ENCODE measurements around the gene TPM1.
"Not testable (repeated sequence)": the region's sequence is repeated elsewhere in the genome, so short reads cannot be mapped to it uniquely, and the experiment has no call there.

TPM1 gene

DNA sequence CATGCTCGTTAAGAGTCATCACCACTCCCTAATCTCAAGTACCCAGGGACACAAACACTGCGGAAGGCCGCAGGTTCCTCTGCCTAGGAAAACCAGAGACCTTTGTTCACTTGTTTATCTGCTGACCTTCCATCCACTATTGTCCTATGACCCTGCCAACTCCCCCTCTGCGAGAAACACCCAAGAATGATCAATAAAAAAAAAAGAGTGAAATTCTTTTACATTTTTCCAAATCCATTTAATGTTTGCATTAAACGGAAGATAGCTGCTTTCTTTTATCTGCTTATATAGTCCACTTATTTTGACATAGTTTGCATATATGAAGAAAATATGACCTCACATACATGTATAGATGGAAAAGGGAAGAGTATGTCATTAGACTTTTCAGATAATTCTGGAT, 57.0 kb downstream of the TPM1 start:
- not testable (repeated sequence) for DNase-seq

DNA sequence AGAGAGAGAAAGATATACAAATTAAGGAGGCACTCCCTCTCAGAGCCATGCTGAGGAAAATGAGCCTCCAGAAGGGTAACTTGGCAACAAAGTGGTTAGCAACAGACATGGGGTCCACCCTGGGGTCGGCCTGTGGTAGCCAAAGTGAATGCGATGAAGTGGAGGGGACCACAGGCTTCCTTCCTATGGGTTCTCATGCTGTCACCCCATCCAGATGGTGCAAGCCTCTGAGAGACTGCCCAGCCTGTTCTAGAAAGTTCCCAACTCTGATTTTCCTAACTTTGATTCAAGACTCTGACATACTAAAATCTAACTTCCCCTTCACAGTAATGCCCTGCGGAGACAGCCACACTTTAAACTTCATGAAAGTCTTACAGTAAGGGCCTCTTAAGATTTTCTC, 60.9 kb downstream of the TPM1 start:
- DNase-seq = no peak

DNA sequence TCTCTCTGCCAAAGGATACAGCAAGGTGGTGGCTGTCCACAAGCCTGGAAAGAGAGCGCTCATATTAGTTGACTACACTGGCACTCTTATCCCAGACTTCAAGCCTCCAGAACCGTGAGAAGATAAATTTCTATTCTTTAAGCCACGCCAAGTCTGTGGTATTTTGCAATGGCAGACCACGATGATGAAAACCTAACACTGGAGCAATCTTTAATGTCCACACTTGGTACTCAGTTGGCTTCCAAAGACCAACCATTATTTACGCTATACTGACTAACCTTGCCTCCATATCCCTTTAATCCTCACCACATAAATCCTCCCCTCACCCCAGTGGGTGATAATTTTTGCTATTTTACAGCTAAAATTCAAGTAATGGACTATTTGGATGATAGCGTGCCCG, 62.2 kb downstream of the TPM1 start:
- no peak for DNase-seq

DNA sequence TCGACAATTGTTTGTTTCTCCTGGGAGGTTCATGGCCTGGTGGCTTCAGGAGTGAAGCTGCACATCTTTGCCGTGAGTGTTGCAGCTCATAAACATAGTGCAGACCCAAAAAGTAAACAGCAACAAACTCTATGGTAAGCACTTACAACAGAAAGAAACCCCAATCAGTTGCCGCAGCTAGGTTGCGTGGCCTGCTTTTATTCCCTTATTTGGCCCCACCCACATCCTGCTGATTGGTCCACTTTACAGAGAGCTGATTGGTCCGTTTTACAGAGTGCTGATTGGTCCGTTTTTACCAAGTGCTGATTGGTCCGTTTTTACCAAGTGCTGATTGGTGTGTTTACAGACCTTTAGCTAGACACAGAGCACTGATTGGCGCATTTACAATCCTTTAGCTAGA, 62.8 kb downstream of the TPM1 start:
- DNase-seq = not testable (repeated sequence)

DNA sequence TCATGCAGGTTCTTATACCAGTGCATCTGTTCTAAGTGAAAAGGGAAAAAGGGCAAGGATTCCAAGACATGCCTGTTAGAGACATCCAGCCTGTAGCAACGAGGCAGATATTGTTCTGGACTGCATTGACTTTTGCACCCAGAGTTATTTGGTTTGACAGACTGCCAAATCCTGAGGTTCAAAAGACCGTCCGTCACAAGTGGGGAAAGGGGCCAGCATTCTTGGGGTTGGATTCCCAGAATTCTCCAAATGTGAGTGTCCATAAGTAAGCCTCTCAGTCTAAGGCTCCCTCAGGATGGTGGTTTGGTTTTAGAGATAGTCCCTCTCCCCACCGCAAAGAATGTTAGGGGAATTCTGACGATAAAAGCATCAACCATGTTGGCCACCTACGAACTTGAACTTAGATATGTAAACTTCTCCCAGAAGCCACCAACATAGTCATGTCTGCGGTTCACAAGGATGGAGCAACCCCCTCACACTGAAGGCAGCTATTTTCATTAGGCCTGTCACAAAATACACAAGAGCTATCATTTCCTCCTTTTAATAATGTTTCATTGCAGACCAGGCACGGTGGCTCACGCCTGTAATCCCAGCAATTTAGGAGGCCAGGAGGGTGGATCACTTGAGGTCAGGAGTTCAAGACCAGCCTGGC, 65.5 kb downstream of the TPM1 start:
- no peak for DNase-seq

DNA sequence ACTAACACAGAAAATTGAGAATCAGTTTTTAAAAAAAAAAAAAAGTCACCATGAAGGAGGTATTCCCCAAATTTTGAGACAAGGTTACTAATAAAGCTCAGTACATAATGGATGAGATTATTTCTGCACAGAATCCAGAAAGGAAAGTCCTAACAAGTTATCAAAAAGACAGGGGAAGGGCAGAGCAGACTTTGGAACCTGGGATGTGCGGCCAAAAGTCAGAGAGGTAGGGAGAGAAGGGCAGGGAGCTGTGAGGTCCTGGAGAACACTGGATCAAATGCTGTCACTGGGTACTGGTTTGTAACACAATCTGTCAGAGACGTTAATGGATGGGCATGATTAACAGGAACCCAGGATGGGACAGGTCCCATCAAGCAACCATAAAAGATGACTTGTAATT, 67.0 kb downstream of the TPM1 start:
- no peak for DNase-seq

DNA sequence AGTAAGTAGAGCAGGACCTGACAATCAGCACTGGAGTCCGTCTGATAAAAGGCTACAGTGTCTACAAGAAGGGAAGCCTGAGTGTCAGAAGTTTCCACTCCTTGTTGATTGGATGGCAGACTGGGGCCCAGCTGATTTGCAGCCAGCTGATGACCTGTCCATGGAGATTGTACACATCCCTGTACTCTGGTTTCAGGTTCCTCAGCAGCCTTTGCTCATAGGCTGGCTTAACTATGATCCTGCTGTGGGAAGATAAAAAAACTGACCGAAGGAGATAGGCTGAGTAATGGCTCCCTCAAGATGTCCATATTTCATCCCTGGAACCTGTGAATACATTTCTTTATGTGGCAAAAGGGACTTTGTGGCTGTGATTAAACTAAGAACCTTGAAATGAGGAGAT, 67.4 kb downstream of the TPM1 start:
- DNase-seq = no peak

DNA sequence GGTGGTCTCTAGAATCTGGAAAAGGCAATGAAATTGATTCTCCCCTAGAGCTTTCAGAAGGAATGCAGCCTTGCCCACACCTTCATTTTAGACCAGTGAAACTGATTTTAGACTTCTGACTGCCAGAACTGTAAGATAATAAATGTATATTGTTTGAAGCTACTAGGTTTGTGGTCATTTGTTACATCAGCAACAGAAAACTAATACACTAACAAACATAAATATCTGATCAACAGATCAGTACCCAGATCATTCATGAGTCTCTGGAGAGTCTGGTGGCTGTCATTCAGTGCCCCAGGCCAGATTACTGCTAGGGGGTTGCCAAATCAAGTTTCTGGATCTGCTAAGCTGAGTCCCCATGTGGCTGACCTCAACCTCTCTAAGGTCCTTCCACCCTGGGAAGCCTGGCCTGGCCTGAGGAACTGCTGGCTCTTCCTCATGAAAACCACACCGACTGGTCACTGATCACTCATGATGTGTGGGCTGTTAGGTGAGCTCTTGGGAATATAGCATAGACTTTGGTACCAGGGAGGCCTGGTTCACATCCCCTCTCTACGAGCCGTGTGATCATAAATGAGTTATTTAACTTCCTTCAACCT, 68.0 kb downstream of the TPM1 start:
- DNase-seq = no peak

DNA sequence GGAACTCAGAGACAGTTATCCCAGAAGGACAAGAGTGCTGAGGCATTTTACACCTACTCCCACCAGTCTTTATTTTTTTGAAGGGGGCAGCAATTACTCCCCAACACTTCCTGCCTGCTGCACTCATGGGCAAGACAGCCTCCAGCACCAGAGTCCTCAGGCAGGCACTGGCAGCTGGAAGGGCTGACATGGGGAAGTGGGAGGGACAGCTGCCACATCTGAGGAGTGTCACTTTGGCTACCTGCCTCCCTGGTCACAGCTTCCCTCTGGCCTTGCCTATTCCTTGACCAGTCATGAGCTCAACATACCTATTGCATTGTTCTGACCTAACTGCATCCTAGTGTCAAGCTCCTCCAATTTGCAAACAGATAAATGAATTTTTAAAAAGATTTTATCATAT, 68.9 kb downstream of the TPM1 start:
- no peak for DNase-seq

DNA sequence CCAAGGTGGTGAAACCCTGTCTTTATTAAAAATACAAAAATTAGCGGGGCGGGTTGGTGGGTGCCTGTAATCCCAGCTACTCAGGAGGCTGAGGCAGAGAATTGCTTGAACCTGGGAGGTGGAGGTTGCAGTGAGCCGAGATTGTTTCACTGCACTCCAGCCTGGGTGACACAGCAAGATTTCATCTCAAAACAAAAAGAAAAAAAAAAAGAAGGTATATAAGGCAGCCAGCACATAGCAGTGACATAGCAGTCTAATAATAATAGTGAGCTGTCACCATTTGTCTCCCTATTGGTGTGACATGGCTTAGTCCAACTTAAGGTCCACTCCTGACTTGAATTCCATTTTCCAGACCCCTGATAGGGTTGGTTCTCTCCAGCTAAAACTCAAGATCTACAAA, 70.3 kb downstream of the TPM1 start:
- no peak for DNase-seq

DNA sequence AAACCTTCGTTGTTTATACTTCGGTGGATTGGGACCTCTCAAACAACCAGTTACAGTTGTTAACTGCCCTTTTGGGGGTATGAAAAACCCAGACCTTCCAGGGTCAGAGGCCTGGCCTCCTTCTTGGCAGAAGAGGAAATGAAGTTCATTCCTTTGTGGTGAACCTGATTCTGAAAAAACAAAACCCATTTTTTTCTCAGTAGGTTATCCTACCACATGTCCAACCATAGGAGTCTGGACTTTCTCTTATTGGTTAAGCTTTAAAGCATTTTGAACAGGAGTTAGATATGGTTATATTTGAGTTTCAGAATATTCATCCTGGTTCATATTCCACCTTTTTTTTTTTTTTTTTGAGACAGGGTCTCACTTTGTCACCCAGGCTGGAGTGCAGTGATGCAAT, 71.9 kb downstream of the TPM1 start:
- DNase-seq = no peak
